ENCODE results near the gene TTC39A.

TTC39A gene

DNA sequence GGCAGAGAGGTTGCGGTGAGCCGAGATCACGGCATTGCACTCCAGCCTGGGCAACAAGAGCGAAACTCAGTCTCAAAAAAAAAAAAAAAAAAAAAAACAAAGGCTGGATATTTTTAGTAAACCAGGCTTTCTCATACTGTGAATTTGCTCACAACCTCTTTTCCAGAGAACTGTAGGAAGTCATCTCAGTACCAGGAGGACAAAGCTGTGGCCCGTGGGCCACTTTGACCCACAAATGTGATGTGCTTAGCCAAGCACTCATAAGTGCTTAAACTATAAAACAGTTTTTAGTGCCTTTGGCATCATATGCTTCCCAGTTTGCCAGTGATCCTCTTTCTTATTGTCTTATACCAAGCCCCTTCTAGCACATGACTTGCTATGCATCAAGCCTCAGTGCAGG, 47.8 kb downstream of the TTC39A start:
- H3K36me3 ChIP-seq: no peaks in the 10 kb centered on the region
- TF ChIP-seq, protein P1, sequence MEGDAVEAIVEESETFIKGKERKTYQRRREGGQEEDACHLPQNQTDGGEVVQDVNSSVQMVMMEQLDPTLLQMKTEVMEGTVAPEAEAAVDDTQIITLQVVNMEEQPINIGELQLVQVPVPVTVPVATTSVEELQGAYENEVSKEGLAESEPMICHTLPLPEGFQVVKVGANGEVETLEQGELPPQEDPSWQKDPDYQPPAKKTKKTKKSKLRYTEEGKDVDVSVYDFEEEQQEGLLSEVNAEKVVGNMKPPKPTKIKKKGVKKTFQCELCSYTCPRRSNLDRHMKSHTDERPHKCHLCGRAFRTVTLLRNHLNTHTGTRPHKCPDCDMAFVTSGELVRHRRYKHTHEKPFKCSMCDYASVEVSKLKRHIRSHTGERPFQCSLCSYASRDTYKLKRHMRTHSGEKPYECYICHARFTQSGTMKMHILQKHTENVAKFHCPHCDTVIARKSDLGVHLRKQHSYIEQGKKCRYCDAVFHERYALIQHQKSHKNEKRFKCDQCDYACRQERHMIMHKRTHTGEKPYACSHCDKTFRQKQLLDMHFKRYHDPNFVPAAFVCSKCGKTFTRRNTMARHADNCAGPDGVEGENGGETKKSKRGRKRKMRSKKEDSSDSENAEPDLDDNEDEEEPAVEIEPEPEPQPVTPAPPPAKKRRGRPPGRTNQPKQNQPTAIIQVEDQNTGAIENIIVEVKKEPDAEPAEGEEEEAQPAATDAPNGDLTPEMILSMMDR (IDR thresholded peaks at IDR 0.05; ENCODE audit: low read depth, low read length): no peak
- no peak overlapping the region for H3K4me3 ChIP-seq (ENCODE audit: low read depth, low read length)
- no peak for DNase-seq
- no peaks in the 10 kb centered on the region for H3K27me3 ChIP-seq
- peaks cover 13% of the 10 kb centered on the region for H3K4me1 ChIP-seq
- no peaks in the 10 kb centered on the region for H3K9me3 ChIP-seq

DNA sequence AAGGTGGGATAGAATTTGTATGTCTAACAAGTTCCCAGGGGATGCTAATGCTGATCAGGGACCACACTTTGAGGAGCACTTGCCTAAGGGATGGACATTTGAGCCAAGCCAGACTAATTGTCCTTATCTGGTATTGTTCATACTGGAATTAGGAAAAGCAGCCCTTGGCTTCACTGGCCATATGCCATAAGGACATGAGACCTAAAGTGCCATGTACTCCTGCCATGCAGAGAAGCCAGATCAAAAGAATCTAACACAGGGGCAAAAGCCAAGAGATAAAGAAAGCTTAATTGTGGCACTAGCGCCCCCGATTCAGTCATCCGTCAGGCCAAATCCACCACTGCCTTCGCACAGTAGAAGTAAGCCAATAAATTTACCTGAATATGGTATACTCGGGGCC, 48.6 kb downstream of the TTC39A start:
- no peak overlapping the region for H3K4me3 ChIP-seq (ENCODE audit: low read depth, low read length)
- peak; percentile 60 for DNase-seq
- no peaks in the 10 kb centered on the region for H3K9me3 ChIP-seq
- no peaks in the 10 kb centered on the region for H3K27me3 ChIP-seq
- H3K4me1 ChIP-seq: peaks cover 13% of the 10 kb centered on the region
- no peaks in the 10 kb centered on the region for H3K36me3 ChIP-seq
- TF ChIP-seq, protein P1 (IDR thresholded peaks at IDR 0.05; ENCODE audit: low read depth, low read length): no peak

DNA sequence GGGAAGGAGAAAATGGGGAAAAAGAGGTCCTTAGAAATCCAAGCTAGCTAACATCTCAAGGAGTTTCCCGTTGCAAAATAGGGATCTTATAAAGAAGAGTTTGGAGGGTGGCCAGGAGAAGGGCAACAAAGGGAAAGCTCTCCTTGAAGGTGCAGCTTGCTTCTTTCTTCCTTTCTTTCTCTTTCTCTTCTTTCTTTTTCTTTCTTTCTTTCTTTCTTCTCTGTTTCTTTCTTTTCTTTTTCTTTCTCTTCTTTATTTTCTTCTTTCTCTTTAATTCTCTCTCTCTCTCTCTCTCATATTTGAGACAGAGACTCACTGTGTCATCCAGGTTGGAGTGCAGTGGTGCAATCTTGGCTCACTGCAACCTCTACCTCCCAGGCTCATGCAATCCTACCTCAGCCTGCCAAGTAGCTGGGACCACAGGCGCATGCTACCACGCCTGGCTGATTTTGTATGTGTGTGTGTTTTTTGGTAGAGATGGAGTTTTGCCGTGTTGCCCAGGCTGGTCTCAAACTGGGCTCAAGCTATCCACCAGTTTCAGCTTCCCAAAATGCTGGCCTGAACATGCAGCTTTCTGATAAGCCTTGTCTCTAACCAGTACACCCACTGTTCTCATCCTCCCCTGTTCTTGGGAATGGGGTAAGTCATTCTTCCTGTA, 49.9 kb downstream of the TTC39A start:
- no peaks in the 10 kb centered on the region for H3K9me3 ChIP-seq
- no peak for DNase-seq
- TF ChIP-seq, protein P1 (IDR thresholded peaks at IDR 0.05; ENCODE audit: low read depth, low read length): no peak
- no peak overlapping the region for H3K4me3 ChIP-seq (ENCODE audit: low read depth, low read length)
- H3K4me1 ChIP-seq: peaks cover 13% of the 10 kb centered on the region
- no peaks in the 10 kb centered on the region for H3K27me3 ChIP-seq
- H3K36me3 ChIP-seq: no peaks in the 10 kb centered on the region

DNA sequence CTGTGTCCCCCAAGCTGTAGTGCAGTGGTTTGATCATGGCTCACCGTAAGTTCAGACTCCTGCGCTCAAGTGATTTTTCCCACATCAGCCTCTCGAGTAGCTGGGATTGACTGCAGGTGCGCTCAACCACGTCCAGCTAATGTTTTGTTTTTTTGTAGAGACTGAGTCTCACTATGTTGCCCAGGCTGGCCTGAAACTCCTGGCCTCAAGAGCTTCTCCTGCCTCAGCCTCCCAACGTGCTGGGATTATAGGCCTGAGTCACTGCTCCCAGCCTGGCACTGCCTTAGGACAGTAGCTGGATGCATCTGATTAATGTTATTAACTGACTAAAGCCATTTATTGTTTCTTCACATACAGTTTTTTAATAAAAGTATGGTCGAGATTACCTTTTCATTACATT, 54.1 kb downstream of the TTC39A start:
- Histone ChIP-seq H3K36me3 (no peaks in the 10 kb centered on the region), H3K4me1 (no peaks in the 10 kb centered on the region), H3K9me3 (no peaks in the 10 kb centered on the region), H3K27me3 (no peaks in the 10 kb centered on the region), H3K4me3 (ENCODE audit: low read depth, low read length) (no peak overlapping the region)
- DNase-seq: no peak
- TF ChIP-seq, protein P1 (IDR thresholded peaks at IDR 0.05; ENCODE audit: low read depth, low read length): no peak

DNA sequence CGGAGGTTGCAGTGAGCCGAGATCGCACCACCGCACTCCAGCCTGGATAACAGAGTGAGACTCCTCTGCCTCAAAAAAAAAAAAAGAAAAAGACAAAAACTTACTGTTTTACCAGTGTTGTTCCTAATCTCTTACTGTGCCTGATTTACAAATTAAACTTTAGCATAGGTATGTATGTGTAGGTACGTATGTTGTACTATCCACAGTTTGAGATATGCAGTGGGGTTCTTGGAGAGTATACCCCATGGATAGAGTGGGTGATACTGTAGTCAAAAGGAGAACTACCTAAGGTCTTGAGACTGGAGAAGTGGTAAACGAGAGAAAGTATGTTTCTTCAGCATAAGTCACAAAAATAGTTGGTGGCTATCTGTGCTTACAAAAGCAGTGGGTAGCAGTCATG, 55.7 kb downstream of the TTC39A start:
- Histone ChIP-seq H3K9me3 (no peaks in the 10 kb centered on the region), H3K4me3 (ENCODE audit: low read depth, low read length) (no peak overlapping the region), H3K27me3 (no peaks in the 10 kb centered on the region), H3K36me3 (no peaks in the 10 kb centered on the region), H3K4me1 (no peaks in the 10 kb centered on the region)
- no peak for DNase-seq
- TF ChIP-seq, protein P1 (IDR thresholded peaks at IDR 0.05; ENCODE audit: low read depth, low read length): no peak

DNA sequence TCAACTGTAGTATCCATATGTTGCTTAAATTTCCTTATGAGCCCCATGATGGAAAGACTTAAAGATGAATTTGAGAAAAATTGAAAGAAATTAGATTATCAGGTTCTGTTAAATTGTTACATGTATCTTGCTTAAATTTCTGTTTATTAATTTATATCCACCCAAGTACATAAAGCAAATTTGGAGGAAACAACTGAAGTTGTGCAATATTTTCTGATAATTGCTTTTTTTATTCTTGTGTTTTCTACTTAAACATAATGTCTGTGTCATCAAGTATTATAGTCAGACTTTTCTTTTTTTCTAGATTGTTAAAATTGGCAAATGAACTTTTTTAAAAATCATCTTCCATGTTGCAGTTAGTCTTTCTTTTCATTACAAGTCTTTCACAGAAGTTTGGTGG, 57.4 kb downstream of the TTC39A start:
- TF ChIP-seq, protein P1 (IDR thresholded peaks at IDR 0.05; ENCODE audit: low read depth, low read length): no peak
- no peak for DNase-seq
- no peaks in the 10 kb centered on the region for H3K9me3 ChIP-seq
- no peak overlapping the region for H3K4me3 ChIP-seq (ENCODE audit: low read depth, low read length)
- H3K4me1 ChIP-seq: no peaks in the 10 kb centered on the region
- H3K27me3 ChIP-seq: no peaks in the 10 kb centered on the region
- H3K36me3 ChIP-seq: no peaks in the 10 kb centered on the region

All from BE2C (cell line).